GM21717 (cell line): ENCODE results near the gene SINHCAF.
"Not testable (repeated sequence)": the region's sequence is repeated elsewhere in the genome, so short reads cannot be mapped to it uniquely, and the experiment has no call there.

Experiments
- ATAC-seq: cut with Tn5 transposase; IDR thresholded peaks from one replicate; pipeline ENCODE4 v1.9.1; 2021; ENCODE audit warnings: mild to moderate bottlenecking, moderate library complexity; ENCODE audit not compliant: unreplicated experiment

The SINHCAF gene, protein sequence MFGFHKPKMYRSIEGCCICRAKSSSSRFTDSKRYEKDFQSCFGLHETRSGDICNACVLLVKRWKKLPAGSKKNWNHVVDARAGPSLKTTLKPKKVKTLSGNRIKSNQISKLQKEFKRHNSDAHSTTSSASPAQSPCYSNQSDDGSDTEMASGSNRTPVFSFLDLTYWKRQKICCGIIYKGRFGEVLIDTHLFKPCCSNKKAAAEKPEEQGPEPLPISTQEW

DNA sequence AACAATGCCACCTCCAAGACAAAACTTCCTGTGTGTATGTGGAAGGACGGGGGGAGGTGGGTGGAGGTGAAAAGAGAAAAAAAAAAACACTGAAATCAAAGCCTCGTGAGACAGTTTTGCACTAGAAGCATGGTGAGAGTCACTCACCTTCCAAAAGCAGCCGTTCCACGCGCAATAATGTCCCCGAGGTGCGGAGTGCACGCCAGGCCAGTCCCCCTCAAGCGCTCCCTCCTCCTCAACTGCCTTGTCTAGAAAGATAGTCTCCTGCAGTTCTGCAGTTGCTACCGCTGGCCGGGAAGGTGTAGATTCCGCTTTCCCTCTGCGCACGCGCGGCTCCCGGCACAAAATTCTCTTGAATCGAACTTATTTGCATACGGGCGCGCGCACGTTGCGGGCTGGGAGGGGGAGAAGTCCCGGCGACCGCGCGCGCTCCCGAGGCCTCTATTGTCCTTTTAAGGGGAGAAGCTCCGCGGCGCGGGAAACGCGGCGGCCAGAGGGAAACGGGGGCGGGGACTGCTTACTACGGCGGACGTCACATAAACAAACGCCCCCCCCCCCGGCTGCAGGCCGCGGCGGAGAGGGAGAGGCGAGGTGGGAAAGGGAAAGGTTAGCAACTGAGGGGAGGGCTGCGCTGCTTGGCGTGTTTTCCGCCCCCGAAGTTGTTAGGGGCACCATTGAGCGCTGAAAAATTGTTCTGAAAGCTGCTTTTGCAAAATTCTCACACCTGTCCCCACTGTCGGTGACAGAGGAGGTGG, at the start of gene SINHCAF:
Gene SINHCAF, minus strand, starts transcription at position 274 of the 755 bp plus-strand sequence. CDS start 27,946 bp downstream, outside the sequence.
- peak; percentile 44 for ATAC-seq

DNA sequence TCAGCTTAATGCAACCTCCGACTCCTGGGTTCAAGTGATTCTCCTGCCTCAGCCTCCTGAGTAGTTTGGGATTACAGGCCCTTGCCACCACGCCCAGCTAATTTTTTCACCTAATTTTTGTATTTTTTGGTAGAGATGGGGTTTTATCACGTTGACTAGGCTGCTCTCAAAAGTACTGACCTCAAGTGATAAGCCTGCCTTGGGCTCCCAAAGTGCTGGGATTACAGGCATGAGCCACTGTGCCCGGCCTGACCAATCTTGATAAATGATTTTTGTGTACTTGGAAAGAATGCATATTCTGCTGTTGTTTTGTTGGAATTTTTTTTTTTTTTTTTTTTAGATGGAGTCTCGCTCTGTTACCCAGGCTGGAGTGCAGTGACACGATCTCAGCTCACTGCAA, 49.5 kb upstream of the SINHCAF start:
- ATAC-seq: not testable (repeated sequence)

DNA sequence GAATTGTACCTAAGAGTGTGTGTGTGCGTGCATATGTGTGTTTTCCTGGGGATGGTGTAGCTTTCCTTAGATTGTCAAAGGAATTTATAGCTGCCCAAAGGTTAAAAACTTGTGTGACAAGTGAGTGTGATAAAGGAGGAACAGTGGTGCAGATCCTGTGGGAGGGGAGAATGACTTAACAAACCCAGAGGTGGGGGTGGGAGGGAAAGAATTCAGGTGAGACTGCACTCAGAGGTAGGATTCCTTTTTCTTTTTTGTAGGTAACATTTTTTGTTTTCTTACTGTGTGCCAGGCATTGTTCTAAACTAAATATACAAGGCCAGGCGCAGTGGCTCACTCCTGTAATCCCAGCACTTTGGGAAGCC, 45.3 kb upstream of the SINHCAF start:
- ATAC-seq: no peak

DNA sequence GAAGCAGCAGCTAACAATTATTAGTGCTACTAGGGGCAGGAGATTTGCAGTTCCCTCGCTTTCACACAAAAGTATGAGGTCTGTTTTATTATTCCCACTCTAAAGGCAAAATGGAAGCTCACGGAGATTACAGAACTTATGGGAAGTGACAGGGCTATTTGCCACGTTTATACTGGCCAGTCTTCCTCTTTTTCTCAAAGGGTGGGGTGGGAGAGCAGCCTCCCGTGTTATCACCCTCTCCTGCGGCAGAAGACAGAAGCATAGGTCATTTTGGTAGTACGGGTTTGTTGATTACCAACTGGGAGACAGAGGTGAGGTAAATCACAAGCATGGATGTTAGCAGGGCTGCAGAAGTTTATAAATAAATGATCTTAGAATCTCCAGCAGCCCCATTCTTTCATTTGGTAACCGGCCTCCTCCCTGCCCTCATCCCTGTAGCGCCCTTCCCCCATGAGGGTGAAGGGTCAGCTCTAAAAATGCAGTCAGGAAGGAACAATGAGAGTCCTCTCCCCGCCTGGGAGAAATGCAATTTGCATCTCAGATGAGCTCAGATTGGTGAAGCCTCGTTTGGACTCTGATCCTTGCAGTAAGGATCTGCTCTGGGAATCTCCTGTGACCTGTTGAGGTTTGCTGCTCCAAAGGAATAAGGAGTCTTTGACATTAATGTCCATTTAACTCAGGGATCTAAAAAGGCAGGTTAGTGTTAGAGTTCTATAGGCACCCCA, 44.7 kb upstream of the SINHCAF start:
- no peak for ATAC-seq

DNA sequence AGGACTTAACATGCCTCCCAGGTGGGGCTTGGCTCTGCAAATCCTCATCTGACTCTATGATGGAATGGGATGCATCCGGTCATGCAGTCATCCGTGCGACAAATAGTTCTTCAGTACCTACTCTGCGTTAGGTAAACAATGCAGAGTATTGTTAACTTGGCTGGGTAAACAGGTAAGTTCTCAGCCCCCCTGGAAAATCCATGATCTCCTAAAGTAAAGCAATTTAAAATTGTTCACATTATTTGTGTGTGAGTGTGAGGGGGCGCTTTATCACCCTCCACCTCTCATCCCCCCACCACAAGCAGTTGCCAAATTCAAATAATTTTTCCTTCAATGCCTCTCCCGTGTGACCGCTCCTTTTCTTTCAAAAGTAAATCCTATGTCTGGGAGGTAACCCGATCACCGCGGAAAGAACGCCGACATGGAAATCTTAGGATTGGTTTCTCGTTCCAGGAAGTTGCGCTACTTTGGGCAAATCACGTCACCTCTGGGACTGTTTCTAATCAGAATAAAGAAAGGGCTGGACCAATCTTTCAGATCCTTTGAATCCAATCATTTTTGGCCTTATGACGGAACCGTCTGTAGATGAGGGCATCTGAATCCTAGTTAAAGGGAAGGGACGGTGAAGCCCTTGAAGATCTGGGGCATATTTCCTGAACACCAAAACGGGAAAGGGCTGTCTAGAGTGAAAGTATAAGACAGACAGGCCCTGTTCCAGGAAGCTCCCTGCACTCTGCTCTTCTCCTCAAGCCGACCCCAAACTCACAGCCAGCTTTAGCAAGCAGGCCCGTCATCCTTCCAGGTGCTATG, 44.0 kb upstream of the SINHCAF start:
- no peak for ATAC-seq

DNA sequence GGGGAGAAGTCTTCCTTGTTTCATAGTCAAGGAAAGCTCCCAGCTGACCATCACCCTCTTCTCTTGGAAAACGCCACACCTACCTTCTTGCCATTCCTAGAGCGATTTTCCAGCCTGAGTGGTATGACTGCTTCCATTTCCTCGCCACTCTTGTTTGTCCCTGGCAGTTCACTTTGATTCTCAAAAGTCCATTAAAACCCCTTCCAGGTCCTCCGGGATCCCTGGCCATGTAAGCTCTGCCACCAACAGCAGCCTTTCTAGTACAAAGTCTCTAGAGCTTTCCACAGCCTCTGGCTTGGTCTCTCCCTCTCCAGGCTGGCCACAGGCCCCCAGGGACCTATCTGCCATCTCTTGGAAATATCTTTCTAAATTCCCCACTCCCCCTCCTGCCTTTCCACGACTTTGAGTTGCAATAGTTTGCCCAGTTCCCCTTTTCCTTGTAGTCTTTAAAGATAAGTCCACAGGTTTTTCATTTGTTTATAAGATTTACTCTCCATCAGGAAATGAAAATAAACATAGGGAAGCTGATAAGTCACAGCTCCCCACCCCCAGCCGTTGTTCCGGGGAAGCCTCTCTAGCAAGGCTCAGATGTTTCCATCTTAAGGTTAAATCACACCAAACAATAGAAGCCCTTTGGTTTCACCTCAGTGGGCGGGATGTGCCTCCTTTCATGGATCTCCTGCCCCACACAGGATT, 42.9 kb upstream of the SINHCAF start:
- no peak for ATAC-seq

DNA sequence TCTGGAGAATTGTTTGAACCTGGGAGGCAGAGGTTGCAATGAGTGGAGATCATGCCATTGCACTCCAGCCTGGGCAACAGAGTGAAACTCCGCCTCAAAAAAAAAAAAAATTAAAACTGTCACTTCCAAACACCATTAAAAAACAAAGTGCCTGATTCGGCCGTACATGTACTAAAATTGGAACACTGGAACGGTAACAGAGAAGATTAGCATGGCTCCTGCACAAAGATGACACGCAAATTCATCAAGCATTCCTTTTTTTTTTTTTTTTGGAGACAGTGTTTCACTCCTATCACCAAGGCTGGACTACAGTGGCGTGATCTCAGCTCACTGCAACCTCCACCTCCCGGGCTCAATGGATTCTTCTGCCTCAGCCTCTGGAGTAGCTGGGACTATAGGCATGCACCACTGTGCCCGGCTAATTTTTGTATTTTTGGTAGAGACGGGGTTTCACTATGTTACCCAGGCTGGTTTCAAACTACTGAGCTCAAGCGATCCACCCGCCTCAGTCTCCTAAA, 40.2 kb upstream of the SINHCAF start:
- ATAC-seq: no peak

DNA sequence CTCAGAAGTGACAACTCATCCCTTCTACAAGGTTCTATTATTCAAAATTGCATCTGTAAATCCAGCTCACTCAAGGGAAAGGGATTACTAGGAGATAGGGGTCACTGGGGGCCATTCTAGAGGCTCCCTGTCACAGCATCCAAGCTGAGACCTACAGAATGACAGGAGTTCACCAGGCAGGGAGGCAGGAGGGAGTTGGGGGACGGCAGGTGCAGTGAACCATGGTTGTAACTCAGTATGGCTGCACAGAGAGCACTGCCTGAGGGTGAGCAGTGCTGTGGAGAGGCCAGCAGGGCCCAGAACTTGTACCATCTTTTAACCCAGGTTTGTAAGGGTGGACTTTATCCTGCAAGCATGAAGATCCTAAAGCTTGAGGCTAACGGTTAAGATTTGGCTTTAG, 37.9 kb upstream of the SINHCAF start:
- ATAC-seq: no peak

DNA sequence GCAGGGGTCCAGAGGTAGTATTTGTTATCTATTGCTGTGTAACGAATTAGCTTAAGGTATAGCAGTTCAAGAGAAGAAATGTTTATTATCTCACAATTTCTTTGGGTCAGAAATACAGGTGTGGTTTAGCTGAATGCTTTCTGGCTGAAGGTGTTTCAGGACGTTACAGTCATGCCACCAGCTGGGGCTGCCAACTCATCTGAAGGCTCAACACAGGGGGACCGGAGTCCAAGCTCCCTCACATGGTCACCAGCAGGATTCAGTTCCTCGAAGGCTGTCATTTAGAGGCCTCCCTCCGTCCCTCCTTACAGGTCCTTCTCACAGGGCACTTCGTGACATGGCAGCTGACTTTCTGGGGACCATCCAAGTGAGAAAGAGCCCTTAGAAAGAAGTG, 37.5 kb upstream of the SINHCAF start:
- ATAC-seq: peak; percentile 16

DNA sequence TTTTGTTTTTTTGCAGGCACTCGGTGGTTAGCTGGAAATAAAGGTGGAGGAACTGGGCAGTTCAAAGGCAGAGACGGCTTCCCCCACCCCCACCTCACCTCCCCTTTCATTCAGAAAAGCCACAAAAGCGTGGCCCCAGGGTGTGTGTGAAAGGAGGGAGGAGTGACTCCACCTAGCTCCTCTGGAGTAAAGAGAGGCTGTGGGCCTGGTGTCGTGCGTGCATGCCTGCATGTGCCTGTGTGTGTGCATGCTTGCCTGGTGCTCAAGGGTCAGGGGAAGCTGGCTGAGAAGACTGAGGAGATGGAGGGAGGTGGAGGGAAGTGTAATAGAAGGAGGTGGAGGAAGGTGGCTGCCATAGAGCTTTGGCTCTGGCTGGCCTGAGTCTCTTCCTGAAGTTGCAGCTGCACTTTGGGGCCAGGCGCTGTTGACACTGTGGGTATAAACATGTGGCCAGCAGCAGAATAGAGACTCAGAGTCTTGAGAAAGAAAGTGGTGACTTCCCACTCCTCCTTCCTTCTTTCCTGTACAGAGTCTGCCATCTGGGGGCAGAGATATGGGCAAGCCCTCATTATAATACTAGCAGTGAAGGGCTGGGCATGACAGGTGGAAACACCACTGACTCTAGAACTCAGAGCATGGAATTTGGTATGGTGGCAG, 36.9 kb upstream of the SINHCAF start:
- peak; percentile 71 for ATAC-seq

DNA sequence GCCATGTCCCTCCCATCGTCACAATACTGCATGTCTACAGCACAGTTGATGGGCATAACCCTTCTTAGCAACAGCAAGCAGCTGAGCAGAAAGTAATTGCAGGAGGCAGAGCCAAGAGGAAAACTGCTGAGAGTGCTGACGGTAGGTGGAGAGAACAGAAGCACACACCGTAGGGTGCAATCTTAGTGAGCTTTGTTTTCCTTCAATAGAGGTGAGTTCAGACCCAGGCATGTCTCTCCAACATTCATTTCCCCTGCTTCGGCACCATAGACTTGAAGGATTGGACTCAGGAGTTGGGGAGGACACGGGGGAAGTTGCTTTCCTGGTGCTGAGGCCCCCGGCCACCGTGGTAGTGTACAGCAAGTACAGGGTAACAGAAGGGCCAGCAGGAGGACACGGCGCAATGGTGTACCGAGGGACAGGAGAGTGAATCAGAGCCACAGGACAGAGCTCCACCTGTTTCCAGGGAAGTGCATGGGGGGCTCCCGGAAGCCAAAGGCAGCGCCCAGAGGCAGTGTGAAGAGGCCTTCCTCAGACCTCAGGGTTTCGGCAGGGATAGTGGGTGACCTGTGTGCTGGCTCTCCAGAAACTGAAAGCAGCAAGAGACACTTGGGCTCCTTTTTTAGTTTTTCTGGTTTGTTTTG, 36.3 kb upstream of the SINHCAF start:
- peak; percentile 23 for ATAC-seq

DNA sequence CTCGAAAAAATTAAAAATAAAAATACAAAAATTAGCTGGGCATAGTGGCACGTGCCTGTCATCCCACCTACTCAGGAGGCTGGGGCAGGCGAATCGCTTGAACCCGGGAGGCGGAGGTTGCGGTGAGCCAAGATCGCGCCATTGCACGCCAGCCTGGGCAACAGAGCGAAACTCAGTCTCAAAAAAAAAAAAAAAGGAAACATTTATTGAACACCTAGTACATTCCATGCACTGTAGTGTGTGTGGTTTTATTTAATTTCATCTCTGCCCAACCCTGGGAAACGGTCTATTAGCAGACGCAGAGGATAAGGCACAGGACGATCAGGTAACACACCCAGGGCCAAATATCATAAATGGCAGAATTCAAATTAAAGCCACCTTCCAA, 35.8 kb upstream of the SINHCAF start:
- ATAC-seq: no peak

DNA sequence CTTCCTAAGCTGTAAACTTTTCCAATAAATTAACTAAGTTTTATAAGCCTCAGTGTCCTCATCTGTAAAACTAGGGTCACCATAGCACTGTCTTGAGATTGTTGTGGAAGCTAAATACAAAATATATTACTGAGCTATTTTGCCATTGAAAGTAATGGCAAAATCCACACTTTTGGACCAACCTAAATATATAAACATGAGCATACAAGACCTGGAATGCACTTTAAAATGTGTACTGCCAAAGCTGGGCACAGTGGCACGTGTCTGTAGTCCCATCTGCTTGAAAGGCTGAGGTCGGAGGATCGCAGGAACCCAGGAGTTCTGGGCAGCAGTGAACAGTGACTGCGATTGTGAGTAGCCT, 29.8 kb upstream of the SINHCAF start:
- no peak for ATAC-seq

DNA sequence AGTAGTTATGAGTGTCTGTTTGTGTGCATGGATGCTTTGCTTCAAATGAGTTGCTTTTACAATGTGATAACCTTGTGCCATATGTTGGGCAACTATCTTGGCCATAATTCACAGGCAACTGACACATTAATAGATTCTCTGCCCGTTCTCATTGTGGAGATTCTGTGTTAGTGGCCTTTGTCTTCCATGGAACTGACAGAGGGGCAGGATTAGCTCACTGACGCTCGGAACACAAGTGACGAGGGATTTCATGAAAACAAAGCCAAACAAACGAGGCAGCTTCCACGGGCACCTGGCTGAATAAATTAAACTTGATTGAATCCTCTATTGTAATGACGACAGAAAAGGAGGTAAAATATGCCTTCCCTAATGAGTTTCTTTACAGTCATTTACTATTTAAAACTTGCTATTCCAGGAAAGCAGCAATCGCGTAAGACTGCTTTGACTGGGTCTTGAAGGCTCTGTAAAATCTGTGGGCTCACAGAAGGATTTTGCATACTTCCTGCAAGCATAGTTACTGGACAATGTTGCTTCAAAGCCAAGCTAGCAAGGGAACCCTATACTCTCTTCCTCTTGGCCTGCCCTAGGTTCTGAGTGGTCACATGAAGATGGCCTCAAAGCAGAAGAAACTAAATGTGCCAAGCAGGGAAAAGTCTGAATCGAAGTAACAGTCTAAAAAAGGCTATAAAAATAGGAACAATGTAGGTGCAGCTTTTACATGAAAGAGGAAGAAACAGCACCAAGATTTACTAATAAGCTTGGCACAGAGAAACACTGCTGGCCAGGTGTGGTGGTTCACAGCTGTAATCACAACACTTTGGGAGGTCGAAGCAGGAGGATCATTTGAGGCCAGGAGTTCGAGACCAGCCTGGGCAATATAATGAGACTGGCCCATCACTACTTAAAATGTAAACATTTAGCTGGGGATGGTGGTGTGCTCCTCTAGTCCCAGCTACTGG, 28.1 kb upstream of the SINHCAF start:
- no peak for ATAC-seq

DNA sequence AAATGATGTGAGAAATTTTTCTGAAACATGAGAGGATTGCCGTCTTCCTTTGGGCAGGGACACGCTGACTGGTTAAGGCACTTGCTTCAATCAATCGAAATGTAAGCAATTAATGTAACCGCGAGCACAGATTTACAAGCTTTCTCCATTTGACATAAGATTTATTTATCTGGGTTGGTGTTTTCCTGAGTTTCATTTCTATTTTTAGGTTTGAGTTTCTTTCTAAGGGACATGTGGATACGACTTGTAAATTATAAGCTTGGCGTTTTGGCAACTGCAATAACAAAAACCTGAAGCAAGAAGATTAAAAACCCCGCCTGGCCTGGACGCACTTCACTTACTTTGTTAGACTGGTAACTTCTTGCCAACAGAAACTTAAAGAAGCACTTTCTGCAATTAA, 20.3 kb upstream of the SINHCAF start:
- no peak for ATAC-seq

DNA sequence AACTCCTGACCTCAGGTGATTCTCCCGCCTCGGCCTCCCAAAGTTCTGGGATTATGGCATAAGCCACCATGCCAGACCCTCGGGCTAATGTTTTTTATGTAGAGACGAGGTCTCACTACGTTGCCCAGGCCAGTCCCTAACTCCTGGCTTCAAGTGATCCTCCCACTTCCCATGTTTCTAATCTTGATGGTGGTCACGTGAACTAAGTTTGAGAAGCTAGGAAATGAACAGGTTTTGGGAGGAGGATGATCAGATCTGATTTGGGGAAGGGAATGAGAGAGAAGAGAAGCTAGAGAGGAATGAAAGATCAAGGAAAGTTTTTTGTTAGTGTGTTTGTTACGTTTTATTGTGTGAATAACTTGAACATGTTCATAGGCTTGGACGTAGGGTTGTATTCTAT, 17.2 kb upstream of the SINHCAF start:
- ATAC-seq: no peak

DNA sequence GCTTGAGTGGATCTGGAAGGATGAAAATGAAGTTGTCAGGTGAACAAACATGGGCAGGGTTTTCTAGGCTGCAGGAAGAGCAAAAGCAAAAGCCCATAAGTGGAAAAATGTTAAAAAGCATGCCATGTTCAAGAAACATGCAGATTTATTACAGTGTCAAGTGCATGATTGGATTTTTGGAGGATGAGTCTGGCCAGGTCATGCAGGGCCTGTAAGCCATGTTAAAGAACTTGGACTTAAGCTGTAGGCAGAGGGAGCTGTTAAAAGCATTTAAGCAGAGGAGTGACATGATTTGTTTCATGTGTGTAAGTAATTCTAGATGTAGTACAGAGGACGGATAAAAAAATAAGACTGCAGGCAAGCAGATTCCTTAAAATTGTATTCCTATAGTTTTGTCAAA, 16.3 kb upstream of the SINHCAF start:
- ATAC-seq: no peak

DNA sequence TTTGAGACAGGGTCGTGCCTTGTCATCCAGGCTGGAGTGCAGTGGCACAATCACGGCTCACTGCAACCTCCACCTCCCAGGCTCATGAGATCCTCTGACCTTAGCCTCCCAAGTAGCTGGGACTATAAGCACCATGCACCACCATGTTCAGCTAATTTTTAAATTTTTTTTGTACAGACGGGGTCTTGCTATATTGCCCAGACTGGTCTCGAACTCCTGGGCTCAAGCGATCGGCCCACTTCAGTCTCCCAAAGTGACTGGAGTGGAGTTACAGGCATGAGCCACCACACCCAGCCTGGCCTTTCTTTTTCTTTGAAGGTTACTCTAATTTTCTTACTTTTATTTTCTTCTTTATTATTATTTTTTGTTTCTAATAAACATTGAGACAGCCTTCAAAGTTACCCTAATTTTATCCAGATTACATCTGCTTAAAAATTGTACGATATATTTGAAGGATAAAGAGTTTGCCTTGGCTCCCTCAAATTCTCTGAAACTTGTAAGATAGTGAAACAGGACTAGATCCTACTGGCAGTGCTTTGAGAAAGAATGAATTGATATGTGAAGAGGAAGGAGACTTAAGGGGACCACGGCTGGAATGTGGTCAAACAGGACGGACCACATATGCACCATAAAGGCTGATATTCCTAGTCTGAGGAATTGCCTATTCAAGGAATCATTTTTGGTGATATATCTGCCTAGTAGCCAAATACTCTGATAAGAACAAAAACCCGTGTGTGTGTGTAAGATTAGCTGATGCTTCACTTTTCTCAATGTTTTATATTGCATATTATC, 14.1 kb upstream of the SINHCAF start:
- ATAC-seq: no peak
